Karpas-422 (cell line): Measurements from ENCODE around the gene TSC22D3. TPM values are rescaled to one million over a fixed set of nuclear protein-coding genes. Genes with fewer than 3 reads are reported as not detected.

Experiments used
- DNase-seq: peaks from one replicate; pipeline ENCODE4 v3.0.0-alpha.2; 2015
- H2AFZ ChIP-seq: fragments of 200-600 bp; sonication (generic); 2 replicates; pipeline ENCODE4 v1.6.1; 2014; ENCODE audit warnings: antibody characterized with exemption, low read length, mixed read lengths
- H3K27ac ChIP-seq: fragments of 200-600 bp; sonication (generic); 2 replicates; pipeline ENCODE4 v1.5.1; 2014; ENCODE audit warnings: mild to moderate bottlenecking, low read length, moderate library complexity
- H3K27me3 ChIP-seq: fragments of 200-600 bp; sonication (generic); 2 replicates; pipeline ENCODE4 v1.6.1; 2014; ENCODE audit warnings: low read length, mixed read lengths
- H3K36me3 ChIP-seq: fragments of 200-600 bp; sonication (generic); 2 replicates; pipeline ENCODE4 v1.6.1; 2014; ENCODE audit warnings: low read length, mixed read lengths; ENCODE audit not compliant: insufficient read depth
- H3K4me1 ChIP-seq: fragments of 200-600 bp; sonication (generic); 2 replicates; pipeline ENCODE4 v1.6.1; 2014; ENCODE audit warnings: mild to moderate bottlenecking, low read length, mixed read lengths
- H3K4me2 ChIP-seq: fragments of 200-600 bp; sonication (generic); 2 replicates; pipeline ENCODE4 v1.6.1; 2014; ENCODE audit warnings: low read length, low read depth, mild to moderate bottlenecking; ENCODE audit not compliant: poor library complexity, severe bottlenecking
- H3K4me3 ChIP-seq: fragments of 200-600 bp; sonication (generic); 2 replicates; pipeline ENCODE4 v1.5.1; 2014; ENCODE audit warnings: mild to moderate bottlenecking, antibody characterized with exemption, low read length, mixed read lengths
- H3K79me2 ChIP-seq: fragments of 200-600 bp; sonication (generic); 2 replicates; pipeline ENCODE4 v1.6.1; 2014; ENCODE audit warnings: mild to moderate bottlenecking, low read length, mixed read lengths
- H3K9ac ChIP-seq: fragments of 200-600 bp; sonication (generic); 2 replicates; pipeline ENCODE4 v1.6.0; 2014; ENCODE audit warnings: low read length
- H3K9me2 ChIP-seq: fragments of 200-600 bp; sonication (generic), shearing (Covaris generic); replicated peaks from 2 replicates; pipeline ENCODE4 v1.6.0; 2014; ENCODE audit warnings: mild to moderate bottlenecking, low read length, moderate library complexity; ENCODE audit not compliant: insufficient read depth
- H3K9me3 ChIP-seq: fragments of 300-700, 200-600 bp; sonication (generic); 2 replicates; pipeline ENCODE4 v1.6.1; 2014; ENCODE audit warnings: low read length, mixed read lengths
- H4K20me1 ChIP-seq: fragments of 200-600 bp; sonication (generic); 2 replicates; pipeline ENCODE4 v1.6.1; 2014; ENCODE audit warnings: mild to moderate bottlenecking, antibody characterized with exemption, low read length, low read depth; ENCODE audit not compliant: insufficient read depth
- total RNA-seq: library from RNA; depleted of rRNA; stranded (reverse); fragments of >200 nt; shearing (Covaris generic); gene quantifications from 2 replicates; pipeline ENCODE4 v1.2.3, GENCODE V29; 2014; ENCODE audit warnings: low replicate concordance

The TSC22D3 gene
- total RNA-seq, 1 experiment from 2014 or later = 266 TPM

GRCh38 chrX:107741404-107741790, 34.2 kb downstream of the TSC22D3 start:
- Histone ChIP-seq H3K27me3 (no peaks in the 10 kb centered on the region), H3K27ac (no peak overlapping the region), H3K9me3 (no peaks in the 10 kb centered on the region), H2AFZ (no peak overlapping the region), H3K9ac (no peak overlapping the region), H3K4me2 (no peak overlapping the region), H4K20me1 (no peaks in the 10 kb centered on the region), H3K4me1 (no peaks in the 10 kb centered on the region; the same call in 1 of the 2 replicates), H3K36me3 (no peaks in the 10 kb centered on the region), H3K79me2 (no peaks in the 10 kb centered on the region), H3K4me3 (no peak overlapping the region), H3K9me2 (no peaks in the 10 kb centered on the region)
- no peak for DNase-seq

- Histone ChIP-seq H3K79me2 (no peaks in the 10 kb centered on the region), H3K9ac (no peak overlapping the region), H3K9me2 (no peaks in the 10 kb centered on the region), H2AFZ (no peak overlapping the region), H3K4me1 (no peaks in the 10 kb centered on the region; the same call in 1 of the 2 replicates), H3K27me3 (no peaks in the 10 kb centered on the region), H3K36me3 (no peaks in the 10 kb centered on the region), H3K27ac (no peak overlapping the region), H4K20me1 (no peaks in the 10 kb centered on the region), H3K9me3 (no peaks in the 10 kb centered on the region), H3K4me3 (no peak overlapping the region), H3K4me2 (no peak overlapping the region)
- DNase-seq = no peak
Observed at GRCh38 chrX:107739541-107739940, 36.0 kb downstream of the TSC22D3 start.

DNA sequence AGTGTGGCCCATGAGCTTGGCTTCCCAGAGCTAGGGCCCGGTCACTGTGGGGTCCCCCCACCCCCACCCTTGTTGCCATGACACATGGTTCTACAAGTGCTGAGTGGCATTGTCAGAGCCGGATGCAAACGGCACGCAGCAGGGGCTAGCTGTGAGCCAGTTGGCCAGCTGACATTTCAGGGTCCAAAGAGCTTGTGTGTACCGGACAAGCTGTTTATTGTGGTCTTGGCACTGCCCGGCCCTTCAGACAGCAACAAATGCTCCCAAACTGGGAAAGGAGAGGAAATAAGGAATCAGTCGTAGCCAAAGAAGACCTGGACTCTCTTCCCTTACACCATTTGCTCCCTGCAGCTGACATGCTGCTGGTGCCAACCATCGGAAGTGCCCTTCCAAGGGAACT, 36.8 kb downstream of the TSC22D3 start:
- Histone ChIP-seq H3K4me3 (no peak overlapping the region), H3K79me2 (no peaks in the 10 kb centered on the region), H3K36me3 (no peaks in the 10 kb centered on the region), H3K9ac (no peak overlapping the region), H4K20me1 (no peaks in the 10 kb centered on the region), H3K9me2 (no peaks in the 10 kb centered on the region), H3K4me2 (no peak overlapping the region), H2AFZ (no peak overlapping the region), H3K27ac (no peak overlapping the region), H3K4me1 (no peaks in the 10 kb centered on the region; the same call in 1 of the 2 replicates), H3K9me3 (no peaks in the 10 kb centered on the region), H3K27me3 (no peaks in the 10 kb centered on the region)
- DNase-seq = no peak

DNA sequence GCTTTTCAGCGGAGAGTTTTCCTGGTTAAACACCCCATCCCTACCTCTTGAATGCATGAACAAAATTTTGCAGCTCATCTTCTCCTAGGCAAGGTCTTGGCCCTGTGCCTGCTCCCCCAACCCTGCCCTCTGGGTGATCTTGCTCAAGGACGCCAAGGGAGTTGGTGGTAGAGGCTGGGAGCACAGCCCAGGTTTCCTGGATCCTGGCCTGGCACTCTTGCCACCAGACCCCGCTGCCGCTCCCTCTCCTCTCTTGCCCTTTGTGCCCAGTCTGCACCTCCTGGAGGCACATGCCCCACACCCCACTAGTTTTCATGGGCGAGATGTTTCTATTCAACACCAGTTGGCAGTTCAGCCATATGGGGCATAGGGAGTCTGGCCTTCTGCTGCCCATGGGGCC, 37.3 kb downstream of the TSC22D3 start:
- no peaks in the 10 kb centered on the region for H4K20me1 ChIP-seq
- H3K4me2 ChIP-seq = no peak overlapping the region
- no peak overlapping the region for H2AFZ ChIP-seq
- H3K9me3 ChIP-seq = no peaks in the 10 kb centered on the region
- no peaks in the 10 kb centered on the region for H3K79me2 ChIP-seq
- no peaks in the 10 kb centered on the region for H3K27me3 ChIP-seq
- H3K27ac ChIP-seq = no peak overlapping the region
- H3K36me3 ChIP-seq = no peaks in the 10 kb centered on the region
- no peak overlapping the region for H3K9ac ChIP-seq
- no peak for DNase-seq
- H3K9me2 ChIP-seq = no peaks in the 10 kb centered on the region
- no peaks in the 10 kb centered on the region; the same call in 1 of the 2 replicates for H3K4me1 ChIP-seq
- no peak overlapping the region for H3K4me3 ChIP-seq

DNA sequence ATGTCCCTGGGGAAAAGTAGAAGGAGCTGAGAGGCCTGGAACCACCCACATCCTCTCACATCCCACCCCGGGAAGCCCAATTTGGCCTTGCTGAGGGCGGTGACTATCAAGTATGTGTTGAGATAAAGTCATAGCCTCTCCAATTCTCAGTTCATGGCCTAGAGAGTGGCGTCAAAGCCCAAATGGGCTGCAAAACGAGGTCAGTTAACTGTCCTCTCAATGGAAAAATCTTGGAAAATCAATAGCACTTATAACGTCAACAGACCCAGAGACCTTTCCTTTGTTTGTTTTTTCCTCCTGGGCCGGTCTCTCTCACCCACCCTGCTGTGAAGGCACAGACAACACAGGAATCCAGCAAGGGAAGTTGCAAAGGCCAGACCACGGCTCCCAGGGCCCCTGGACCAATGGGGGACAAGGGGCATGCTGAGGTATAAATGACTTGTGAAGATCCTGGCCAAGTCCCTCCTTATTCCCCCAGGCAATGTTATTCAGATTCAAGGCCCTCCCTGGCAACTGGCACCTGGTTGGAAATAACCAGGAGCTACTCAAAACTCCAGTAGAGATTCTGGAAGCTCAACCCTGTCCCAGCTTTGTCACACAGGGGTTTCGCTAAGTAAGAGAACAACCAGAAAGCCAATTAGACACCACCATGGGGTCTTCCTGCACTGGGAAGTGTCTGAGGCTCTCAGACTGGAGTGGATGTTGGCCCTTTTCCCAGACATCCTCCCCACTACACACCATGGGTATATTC, 38.6 kb downstream of the TSC22D3 start:
- H3K79me2 ChIP-seq = no peaks in the 10 kb centered on the region
- no peak overlapping the region for H3K27ac ChIP-seq
- no peaks in the 10 kb centered on the region for H3K27me3 ChIP-seq
- no peak overlapping the region for H3K4me2 ChIP-seq
- H2AFZ ChIP-seq = no peak overlapping the region
- H3K9ac ChIP-seq = no peak overlapping the region
- H3K9me2 ChIP-seq = no peaks in the 10 kb centered on the region
- H3K36me3 ChIP-seq = no peaks in the 10 kb centered on the region
- peaks cover 4% of the 10 kb centered on the region for H3K4me1 ChIP-seq
- H3K4me3 ChIP-seq = no peak overlapping the region
- DNase-seq = no peak
- H4K20me1 ChIP-seq = no peaks in the 10 kb centered on the region
- no peaks in the 10 kb centered on the region for H3K9me3 ChIP-seq

GRCh38 chrX:107734646-107735045, 40.9 kb downstream of the TSC22D3 start:
- no peaks in the 10 kb centered on the region; the same call in 1 of the 2 replicates for H3K27me3 ChIP-seq
- H3K4me3 ChIP-seq = no peak overlapping the region
- H3K4me1 ChIP-seq = peaks cover 8% of the 10 kb centered on the region
- no peaks in the 10 kb centered on the region for H3K36me3 ChIP-seq
- H3K79me2 ChIP-seq = no peaks in the 10 kb centered on the region
- no peak overlapping the region for H3K4me2 ChIP-seq
- no peak overlapping the region for H2AFZ ChIP-seq
- H3K9me2 ChIP-seq = no peaks in the 10 kb centered on the region
- no peaks in the 10 kb centered on the region for H3K9me3 ChIP-seq
- H3K27ac ChIP-seq = no peak overlapping the region
- H4K20me1 ChIP-seq = no peaks in the 10 kb centered on the region
- no peak overlapping the region for H3K9ac ChIP-seq
- no peak for DNase-seq

GRCh38 chrX:107733686-107734085, 41.9 kb downstream of the TSC22D3 start:
- Histone ChIP-seq H3K27ac (no peak overlapping the region), H3K4me2 (no peak overlapping the region), H2AFZ (no peak overlapping the region), H3K27me3 (no peaks in the 10 kb centered on the region; the same call in 1 of the 2 replicates), H3K79me2 (no peaks in the 10 kb centered on the region), H3K9ac (no peak overlapping the region), H3K9me3 (no peaks in the 10 kb centered on the region), H3K9me2 (no peaks in the 10 kb centered on the region), H3K36me3 (no peaks in the 10 kb centered on the region), H3K4me3 (no peak overlapping the region), H4K20me1 (no peaks in the 10 kb centered on the region), H3K4me1 (peaks cover 8% of the 10 kb centered on the region)
- DNase-seq = no peak

GRCh38 chrX:107731831-107732502, 43.6 kb downstream of the TSC22D3 start:
- Histone ChIP-seq H3K79me2 (no peaks in the 10 kb centered on the region), H3K4me2 (no peak overlapping the region), H3K9me3 (no peaks in the 10 kb centered on the region), H3K9ac (no peak overlapping the region), H3K27ac (no peak overlapping the region), H3K4me1 (peaks cover 8% of the 10 kb centered on the region), H3K27me3 (no peaks in the 10 kb centered on the region; the same call in 1 of the 2 replicates), H3K36me3 (no peaks in the 10 kb centered on the region), H3K4me3 (no peak overlapping the region), H3K9me2 (no peaks in the 10 kb centered on the region), H2AFZ (no peak overlapping the region), H4K20me1 (no peaks in the 10 kb centered on the region)
- no peak for DNase-seq
